COLO668 (cell line): ENCODE results near the gene CCDC182.

ENCODE experiments used
- DNase-seq: peaks from one replicate; lab custom pipeline; 2025; ENCODE audit not compliant: unreplicated experiment; lab: John Stamatoyannopoulos, UW

CCDC182 gene

DNA sequence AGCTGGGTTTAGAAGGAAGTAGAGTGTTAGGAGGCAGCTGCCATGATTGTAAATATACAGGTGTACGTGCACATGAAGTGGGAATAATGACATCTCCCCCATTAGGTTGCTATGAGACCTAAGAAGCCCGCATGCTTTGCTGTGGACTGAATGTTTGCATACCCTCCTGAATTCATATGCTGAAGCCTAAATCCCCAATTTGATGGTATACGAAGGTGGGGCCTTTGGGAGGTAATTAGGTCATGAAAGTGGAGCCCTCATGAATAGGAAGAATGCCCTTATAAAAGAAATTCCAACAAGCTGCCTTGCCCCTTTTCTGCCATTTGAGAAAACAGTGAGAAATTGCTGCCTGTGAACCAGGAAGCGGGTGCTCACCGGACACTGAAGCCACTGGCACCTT is 44.0 kb downstream of the CCDC182 start:
- DNase-seq: no peak

DNA sequence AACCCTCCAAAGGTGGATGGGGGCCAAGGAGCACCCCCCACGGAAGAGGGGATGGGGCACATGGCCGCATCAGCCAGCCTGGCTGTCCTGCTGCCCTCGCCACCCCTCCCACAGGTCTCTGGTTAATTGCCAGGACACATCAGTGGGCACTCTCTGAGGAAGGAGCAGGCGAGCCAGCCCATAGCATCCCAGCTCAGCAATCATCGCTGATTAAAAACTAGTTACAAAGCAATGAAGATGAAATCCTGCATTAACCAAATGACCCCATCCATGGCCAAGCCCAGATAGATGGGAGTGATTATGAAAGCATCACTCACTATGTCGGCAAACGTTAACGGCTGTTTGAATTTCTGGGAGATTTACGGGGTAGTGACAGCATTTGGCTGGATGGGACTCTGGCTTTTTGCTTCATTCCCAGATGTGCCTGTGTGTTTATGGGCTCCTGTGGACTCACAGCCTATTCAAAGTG is 45.3 kb downstream of the CCDC182 start:
- no peak for DNase-seq

GRCh38 chr17:57697891-57698711 is 47.0 kb downstream of the CCDC182 start:
- DNase-seq: no peak

DNA sequence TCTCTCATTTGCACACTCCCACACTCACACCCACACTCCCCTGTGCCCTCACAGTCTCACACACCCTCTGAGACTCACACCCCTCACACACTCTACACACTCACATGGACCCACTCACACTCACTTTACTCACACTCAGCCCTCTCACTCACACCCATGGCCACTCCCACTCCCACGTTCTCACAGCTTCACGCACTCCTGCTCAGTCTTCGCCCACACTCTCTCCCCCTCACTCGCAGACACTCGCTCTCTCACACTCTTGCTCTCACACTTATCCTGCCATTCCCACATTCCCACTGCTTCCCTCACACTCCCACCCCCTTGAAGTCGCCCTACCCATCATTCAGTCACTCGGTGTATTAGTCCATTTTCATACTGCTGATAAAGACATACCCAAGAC is 47.9 kb downstream of the CCDC182 start:
- DNase-seq: no peak

GRCh38 chr17:57696050-57696449 is 49.0 kb downstream of the CCDC182 start:
- DNase-seq: no peak
